HG02970 (cell line): ENCODE results near the gene CHRDL1.
"Not testable (repeated sequence)": the region's sequence is repeated elsewhere in the genome, so short reads cannot be mapped to it uniquely, and the experiment has no call there.

Experiments
- ATAC-seq: cut with Tn5 transposase; IDR thresholded peaks from one replicate; pipeline ENCODE4 v1.9.1; 2021; ENCODE audit warnings: mild to moderate bottlenecking, moderate library complexity, moderate number of reproducible peaks; ENCODE audit not compliant: unreplicated experiment, low FRiP score

The CHRDL1 gene, protein sequence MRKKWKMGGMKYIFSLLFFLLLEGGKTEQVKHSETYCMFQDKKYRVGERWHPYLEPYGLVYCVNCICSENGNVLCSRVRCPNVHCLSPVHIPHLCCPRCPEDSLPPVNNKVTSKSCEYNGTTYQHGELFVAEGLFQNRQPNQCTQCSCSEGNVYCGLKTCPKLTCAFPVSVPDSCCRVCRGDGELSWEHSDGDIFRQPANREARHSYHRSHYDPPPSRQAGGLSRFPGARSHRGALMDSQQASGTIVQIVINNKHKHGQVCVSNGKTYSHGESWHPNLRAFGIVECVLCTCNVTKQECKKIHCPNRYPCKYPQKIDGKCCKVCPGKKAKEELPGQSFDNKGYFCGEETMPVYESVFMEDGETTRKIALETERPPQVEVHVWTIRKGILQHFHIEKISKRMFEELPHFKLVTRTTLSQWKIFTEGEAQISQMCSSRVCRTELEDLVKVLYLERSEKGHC

DNA sequence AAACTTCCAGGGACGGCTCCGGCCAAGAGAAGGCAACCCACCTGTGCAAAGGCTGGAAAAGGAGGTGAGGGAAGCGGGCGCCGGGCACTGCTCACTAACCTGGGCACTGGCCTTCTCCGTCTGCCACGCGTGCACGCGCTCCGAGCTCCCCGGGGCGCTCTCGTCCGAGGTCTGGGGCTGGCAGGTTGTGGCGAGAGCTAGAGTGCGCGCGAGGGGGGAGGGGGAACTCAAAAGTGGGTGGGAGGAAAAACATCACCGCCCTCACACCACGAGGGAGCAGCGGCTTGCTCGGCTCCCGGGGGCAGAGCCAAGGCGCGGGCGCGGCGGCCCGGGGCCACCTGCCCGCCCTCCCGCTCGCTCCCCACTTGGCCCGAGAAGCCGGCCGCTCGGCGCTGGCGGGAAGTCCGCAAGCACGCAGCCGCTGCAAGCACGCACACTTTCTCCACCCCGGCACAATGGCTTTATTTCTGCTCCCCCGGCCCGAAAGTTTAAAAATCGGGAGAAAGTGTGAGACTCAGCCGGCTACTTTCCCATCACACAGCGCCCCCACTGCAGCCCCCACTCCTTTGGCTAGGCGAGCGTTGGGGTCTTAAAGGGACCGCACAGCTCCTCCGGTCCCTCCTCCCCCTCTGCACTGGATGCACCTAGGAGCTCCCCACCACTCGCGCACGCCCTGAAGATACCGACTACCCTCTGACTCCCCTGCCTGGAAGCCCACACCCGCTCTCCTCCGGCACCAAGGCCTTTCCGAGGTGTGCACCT lies at the start of gene CHRDL1:
CHRDL1 (minus strand) TSS at position 173 of the 762 bp plus-strand sequence. CDS start 3,636 bp downstream, outside the sequence.
- no peak for ATAC-seq

DNA sequence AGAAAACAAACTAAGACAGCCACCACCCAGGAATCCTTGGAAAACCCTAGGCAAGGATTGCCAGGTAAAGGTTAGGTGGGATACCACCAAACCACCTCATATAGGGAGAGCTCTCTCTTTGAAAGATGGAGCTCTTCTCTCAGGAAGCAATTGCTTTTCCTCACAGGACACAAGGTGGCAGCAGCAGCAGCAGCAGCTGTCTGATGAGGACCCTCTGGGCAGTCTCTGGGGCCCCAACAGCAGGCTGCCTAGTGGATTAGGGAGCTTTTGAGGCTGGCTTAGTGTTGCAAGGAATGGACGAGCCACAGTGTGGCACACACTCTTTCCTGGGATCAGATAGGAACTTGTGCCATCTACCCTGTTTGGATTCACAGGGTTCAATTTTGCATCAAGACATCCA lies 41.4 kb upstream of the CHRDL1 start:
- no peak for ATAC-seq

DNA sequence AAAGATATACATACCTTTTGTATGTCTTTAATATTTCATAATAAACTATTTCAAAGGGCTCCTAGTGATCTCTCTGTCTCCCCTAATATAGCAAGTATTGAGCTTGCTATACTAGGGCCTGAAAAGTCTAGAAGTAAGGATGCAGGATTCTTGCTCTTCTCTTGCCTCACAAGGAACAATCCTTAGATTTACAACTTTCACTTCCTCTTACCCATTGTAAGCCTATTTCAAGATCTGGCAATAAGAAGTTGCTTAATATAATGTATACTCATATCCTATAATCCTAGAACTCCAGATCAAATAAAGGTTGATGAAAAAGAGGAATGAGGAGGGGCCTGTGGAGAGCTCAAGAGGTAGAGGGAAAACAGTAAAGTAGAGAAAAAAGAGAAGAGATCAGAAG lies 40.8 kb upstream of the CHRDL1 start:
- no peak for ATAC-seq

DNA sequence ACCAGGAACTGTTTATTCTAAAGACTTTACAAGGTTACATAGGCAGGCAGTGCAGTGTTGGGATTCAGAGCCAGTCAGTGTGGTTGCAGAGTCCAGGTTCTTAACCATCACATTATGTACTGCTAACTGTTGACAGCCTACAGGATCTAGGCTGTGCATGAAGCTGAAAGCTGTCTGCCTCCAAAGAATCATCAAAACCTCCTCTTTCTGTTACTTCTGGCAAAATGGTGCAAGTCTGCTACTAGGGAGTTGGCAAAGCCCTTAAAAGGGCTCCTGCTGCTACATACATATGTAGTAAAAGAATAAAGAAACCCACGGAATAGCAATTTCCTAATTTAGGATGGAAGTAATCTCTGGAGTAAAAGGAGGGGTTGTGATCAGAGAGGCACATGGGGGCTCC lies 40.4 kb upstream of the CHRDL1 start:
- no peak for ATAC-seq

DNA sequence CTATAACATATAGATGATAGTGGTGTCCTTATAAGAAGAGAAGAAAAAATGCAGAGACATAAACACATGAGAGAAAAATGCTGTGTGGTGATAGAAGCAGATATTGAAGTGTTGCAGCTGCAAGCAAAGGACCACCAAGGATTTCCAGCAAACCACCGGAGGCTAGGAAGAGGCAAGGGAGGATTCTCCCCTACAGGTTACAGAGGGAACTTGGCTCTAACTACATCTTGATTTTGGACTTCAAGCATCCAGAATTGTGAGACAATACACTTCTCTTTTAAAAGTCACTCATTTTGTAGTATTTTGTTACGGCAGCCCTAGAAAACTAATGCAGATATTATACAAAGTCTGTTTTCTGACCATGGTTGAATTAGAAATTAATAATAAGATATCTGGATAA lies 30.4 kb upstream of the CHRDL1 start:
- no peak for ATAC-seq

DNA sequence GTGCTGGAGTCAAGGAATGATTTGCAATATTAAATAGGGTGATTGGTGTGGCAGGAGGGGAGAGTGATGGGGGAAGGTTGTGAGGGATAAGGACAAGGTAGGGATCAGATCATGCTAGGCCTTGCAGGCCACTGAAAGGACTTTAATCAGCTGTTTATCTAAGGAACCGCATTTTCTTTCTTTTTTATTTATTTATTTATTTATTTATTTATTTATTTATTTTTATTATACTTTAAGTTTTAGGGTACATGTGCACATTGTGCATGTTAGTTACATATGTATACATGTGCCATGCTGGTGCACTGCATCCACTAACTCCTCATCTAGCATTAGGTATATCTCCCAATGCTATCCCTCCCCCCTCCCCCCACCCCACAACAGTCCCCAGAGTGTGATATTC lies 20.9 kb upstream of the CHRDL1 start:
- ATAC-seq: not testable (repeated sequence)

DNA sequence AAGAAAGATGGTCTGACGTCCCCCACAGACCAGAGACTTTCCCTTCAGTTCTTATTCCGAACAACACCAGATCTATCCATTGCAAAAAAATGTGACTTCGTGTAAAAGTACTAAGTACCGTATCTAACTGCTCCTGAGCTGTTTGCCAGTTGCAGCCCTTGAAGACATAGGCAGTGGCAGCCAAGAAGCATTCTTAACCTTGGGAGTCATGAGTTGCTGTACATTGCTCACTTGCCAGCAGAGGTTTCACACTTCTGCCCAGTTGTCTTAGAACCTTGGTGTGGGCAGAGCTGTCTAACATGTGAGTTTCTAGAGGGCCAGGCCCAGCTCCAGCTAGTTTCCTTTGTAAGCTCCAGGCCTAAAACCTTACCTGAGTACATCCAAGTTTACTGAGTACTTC lies 10.5 kb upstream of the CHRDL1 start:
- no peak for ATAC-seq

DNA sequence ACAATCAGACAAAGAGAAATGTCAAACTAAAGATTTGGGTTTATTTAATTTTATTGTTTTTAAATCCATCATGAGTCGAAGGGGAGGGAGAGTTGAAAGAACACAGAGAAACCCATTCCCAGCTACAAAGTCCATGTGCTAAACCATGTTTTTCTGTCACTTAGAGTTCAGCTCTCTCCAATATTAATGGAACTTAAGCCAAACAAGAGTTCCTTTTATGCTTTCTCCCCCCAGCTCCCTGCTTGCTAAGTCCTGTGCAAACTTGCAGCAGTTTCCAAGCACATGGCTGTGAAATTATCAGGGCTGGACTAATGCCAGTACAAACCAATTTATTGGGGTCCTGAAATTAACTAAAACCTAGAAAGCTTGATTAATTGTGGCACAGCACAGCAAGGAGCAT lies 9.7 kb upstream of the CHRDL1 start:
- no peak for ATAC-seq

DNA sequence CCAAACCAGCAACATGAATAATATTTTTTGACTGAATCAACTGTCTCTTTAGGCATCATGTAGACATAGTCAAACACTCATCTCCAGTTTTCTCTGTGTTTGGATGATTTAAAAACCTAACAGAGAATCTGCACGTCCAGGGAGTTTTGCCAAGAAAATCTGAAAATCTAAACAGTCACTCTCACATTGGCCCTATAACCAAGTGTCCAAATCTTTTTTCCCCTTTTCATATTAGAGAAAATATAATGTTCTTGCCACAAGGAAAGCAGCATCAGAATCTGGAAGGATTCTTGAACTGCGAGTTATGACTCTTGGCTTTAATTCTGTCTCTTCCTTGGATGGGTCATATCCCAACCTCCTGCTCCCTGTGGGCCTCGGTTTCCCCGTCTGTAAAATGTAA lies 8.8 kb upstream of the CHRDL1 start:
- no peak for ATAC-seq

DNA sequence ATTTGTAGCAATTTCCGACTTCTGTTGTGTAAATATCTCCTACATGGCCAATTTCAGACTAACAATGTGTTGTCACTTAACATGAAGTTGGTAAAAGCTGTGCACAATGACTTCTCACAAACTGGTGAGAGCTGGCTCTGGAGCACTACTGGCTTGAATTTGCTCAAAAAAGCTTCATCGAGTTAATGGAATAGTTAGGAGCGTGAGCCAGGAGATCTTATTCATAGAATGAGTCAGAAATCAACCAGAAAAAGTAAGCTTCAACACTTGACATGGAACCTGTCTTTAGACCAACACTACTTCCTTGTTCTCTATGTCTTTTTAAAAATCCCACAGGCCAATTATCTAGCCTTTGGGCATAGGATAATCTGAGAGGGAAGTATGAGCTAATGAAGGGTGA lies 7.9 kb upstream of the CHRDL1 start:
- no peak for ATAC-seq

DNA sequence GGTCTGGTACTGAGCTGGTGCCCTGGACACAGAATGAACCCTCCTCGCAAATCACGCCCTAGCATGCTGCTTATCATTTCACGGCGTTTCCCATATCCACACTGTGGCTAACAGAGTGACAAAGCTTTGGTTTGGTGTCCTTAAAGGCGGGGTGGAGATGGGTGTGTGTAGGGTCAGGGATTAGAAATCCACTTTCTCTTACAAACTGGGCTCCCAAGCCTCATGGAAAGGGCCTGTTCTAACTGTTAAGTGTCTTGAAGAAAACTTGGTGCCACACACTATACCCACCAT lies 735 bp upstream of the CHRDL1 start:
- no peak for ATAC-seq

DNA sequence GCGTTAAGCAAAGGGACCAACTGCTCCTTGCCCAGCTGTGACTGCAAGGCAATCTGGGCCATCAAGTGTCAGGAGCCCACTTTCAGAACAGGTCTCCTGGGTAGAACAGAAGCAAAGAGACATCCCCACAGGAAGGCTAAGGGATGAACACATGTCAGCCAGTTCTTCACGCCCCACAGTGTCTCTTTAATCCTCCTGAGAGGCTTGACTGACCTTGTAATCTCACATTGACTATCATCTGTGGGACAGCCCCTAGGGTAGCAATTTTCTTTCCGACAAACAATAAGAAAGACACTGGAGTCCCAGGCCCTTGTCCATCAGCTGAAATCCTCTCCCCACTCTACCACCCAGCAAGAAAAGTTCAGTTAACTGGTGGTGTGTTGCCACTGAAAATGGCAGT lies 1.0 kb downstream of the CHRDL1 start:
- no peak for ATAC-seq

DNA sequence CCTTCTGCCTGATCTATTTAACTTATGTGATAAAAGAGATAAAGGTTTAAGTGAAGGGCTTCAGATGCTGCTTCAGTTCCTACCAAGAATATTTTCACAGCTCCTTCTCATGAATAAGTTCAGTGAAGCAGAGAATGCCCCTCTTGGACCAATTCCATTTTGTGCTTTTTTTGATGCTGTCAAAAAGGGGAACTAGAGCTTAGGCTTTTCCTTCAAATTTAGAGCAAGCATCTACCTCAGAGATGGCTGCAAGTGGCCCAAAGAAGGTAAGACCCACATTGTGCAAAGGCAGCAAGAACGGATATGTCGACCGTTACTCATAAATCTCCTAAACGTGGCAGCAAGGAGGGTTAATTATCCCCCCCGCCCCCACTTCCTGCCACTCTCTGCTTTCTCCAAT lies 4.5 kb downstream of the CHRDL1 start:
- no peak for ATAC-seq

DNA sequence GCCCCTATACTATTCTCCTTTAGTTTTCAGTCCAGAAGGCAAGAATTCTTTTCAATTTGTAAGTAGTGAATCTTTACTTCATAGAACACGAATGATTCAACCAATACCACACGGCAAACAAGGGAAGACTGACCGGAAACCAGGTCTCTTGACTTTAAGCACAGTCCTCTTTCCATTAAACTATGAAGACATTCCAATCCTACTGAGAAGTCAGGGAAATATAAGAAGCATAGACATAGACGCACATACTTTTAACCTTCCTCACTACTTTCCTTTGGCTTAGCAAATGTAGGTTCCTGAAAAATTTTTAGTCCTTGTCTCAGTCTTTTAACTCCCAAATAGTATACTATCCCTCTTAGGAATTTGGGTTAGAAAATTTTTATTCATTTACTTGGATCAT lies 9.1 kb downstream of the CHRDL1 start:
- ATAC-seq: no peak

DNA sequence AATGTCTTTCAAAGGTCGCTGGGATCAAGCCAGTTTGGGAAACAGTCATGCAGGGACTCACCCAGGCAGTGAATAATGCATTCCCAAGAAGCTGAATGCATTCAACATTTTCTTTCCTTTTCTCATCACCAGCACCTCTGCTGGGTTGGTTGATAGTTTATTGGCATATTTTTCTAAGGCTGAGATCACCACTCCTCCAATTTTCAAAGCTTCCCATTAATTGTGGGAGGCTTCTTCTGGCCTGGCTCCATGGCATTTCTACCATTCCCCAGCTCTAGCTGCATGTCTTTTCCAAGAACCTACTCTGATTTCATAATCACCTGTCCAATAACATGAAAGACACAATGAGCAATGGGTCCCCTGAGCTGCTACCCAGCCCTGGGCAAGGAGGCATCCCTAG lies 35.8 kb downstream of the CHRDL1 start:
- no peak for ATAC-seq

DNA sequence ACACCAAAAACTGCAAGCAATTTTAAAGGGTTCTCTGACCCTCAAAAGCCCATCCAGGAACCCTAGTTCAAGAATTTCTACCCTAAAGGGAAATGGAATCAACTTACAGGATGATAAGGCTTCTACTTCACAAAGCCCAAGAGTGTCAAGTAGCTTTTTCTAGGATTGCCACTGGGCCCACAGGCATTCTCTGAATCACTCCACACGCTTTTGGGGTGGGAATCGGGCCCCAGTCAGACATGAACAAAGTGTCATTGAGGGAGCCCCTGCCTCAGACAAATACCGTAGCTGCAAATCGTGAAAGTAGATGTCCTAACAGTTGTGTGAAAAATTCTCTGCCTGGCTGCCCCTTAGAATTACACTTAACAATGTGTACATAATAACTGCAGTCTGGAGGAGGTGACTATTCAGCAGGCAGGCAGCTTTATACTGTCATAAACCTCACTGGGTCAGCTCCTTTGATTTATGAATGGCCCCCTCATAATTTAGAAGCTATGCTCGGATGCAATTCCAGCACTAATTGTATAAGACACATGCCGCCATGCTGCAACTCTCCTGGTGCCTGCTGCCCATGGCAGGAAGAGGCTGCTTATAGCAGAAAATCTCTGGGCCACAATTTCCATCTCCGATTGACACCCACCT lies 36.7 kb downstream of the CHRDL1 start:
- ATAC-seq: no peak

DNA sequence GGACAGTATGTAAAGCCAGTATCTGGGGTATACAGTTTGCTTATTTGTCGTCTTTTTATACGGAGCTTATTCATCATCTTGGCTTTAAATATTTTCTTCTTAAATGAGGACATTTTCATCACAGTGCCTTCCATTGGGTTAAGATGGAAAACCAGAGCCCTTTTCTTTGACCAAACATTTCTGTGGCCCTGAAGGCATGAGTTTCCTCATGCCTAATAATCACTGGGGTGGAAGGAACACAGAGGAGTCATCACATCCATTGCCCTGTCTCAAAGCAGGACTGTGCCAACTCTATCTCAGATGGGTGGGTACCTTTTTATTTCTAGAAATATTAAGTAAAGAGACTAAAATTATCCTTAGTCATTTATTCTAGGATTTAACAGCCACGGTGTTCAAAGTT lies 40.0 kb downstream of the CHRDL1 start:
- no peak for ATAC-seq

DNA sequence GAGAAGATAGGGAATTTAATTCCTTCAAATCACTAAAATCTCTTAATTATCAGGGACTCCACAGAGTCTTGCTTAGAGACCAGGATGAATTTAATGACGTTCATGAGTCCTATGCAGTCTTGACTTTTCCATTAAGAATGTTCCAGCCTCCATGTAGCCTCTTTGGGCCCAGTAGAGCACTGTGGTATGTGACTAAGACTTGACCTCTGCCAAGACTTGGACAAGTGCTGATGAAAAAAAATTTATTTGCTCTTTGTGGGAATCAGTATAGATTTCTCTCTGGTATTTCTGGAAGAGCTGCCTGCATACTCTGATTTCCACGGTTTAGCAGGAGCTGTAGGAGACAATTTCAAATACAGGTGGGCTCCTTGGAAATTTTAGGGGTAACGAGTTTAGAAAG lies 40.6 kb downstream of the CHRDL1 start:
- no peak for ATAC-seq

DNA sequence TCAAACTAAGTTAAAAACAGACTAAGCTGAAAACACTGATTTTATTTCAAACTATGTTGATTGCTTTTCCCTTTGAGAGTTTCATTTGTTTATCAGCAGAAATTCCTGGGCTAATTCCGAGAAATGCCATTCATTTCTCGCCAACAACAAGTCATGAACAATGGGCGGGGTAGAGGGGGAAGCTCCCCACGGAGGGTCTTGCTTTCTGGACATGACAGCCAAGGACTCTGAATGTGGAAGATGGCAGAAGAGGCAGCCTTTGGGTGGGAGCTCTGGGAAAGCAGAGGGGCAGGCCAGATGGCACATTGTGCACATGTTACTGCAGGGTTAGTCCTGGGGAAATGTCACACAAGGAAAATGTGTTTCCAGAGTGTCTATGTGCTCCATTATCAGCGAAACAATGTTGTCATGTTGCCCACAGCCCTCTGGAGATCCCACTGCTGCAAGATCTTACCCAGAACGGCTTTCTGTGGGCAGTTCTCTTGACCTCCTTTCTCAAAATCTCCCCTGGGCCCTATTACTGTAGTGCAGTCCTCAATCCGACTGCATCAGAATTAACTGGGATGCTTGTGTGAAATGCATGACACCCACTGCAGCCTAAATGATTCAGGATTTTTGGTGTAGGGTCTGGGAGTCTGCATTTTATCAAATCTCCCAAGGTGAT lies 45.0 kb downstream of the CHRDL1 start:
- no peak for ATAC-seq

DNA sequence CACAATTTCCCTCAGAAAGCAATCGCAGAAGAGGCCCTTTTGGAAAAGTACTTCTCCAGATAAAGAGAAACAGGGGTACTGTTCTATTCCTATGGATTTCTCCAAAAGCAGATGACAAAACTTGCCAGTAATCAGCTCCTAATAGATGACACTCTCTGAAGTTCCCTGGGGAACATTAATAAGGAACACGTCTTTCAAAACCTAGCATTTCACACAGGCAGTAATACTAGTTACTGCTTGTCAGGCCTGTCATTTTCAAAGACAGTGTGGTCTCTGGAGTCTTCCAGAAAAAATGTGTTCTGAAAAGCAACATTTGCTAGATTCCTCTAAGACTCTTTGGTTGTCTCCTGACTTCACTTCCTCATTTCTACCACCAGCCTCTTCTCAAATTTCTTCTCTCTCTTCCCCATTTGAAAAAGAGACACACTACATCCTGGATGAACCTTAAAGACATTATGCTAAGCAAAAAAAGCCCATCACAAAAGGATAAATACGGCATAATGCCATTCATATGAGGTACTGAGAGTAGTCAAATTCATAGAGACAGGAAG lies 47.3 kb downstream of the CHRDL1 start:
- ATAC-seq: no peak

DNA sequence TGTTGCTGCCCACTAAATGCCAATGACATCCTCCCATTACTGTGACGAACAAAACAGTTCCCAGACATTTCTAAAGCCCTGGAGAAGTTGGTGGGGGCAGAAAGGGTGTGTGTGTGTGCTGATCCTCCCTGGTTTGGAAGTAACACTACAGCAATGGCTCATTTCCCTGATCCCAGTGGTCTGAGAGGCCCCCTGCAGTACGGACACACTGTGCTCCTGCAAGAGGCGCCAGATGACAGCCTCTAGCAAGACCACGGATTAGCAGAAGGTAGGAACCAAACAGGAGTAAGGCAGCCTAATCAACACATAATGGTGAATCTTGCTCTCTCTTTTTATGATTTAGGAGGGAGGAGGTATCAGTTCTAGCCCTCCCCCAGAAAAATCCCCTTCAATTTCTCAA lies 49.6 kb downstream of the CHRDL1 start:
- no peak for ATAC-seq
